GM12878 (cell line): ENCODE results near the gene BAHD1. TPM values are rescaled to one million over a fixed set of nuclear protein-coding genes. Genes with fewer than 3 reads are reported as not detected.

Experiments
- ATAC-seq: fragments of 200-7000 bp; cut with Tn5 transposase; 3 replicates; pipeline ENCODE4 v1.9.1; 2020; ENCODE audit warnings: mild to moderate bottlenecking, moderate library complexity
- BruUV-seq: library from RNA; stranded (reverse); fragments of 400-500 nt; replicated peaks from 2 replicates; lab custom pipeline; 2021; lab: Mats Ljungman, UMichigan
- CTCF ChIA-PET: fragments of 300-600 bp; sonication (Branson Sonifier 250); formaldehyde crosslinking; extraction: SDS; loops from one replicate; lab custom pipeline; 2021; ENCODE audit warnings: inconsistent platforms; lab: Yijun Ruan, JAX
- POLR2A ChIA-PET: fragments of 350-600 bp; formaldehyde crosslinking; extraction: SDS; loops from one replicate; lab custom pipeline; 2021; ENCODE audit warnings: inconsistent platforms; lab: Charles Lee
- RAD21 ChIA-PET: fragments of 300-600 bp; sonication (Branson Sonifier 250); formaldehyde crosslinking; loops from one replicate; lab custom pipeline; 2023; ENCODE audit warnings: antibody characterized with exemption; ENCODE audit not compliant: unreplicated experiment; lab: Charles Lee
- SMC1A ChIA-PET: fragments of 300-600 bp; sonication (Branson Sonifier 250); formaldehyde crosslinking; loops from one replicate; lab custom pipeline; 2023; ENCODE audit not compliant: unreplicated experiment, uncharacterized antibody; lab: Charles Lee
- DNase-seq: peaks from one replicate; pipeline ENCODE4 v3.0.0-alpha.2; 2011; ENCODE audit warnings: low read depth, low spot score
- FAIRE-seq: peaks from 3 replicates; lab custom pipeline; 2011; peaks lifted over from hg19 to GRCh38; lab: Jason Lieb, UNC
- H2AFZ ChIP-seq: 2 replicates; pipeline ENCODE4 v1.6.0; 2011; ENCODE audit warnings: low read depth, low read length, control low read depth; ENCODE audit not compliant: control insufficient read depth
- H3K27ac ChIP-seq: 2 replicates; pipeline ENCODE4 v1.5.1; 2011; ENCODE audit warnings: control low read depth; ENCODE audit not compliant: control insufficient read depth, insufficient read depth
- H3K27me3 ChIP-seq, 2 experiments: replicated peaks in 1 of 2; 2 replicates each; pipeline versions ENCODE4 v1.6.0 to v1.6.1; 2011; ENCODE audit warnings: low read length in 1 of 2; ENCODE audit not compliant: control insufficient read depth in 2 of 2, insufficient read depth in 2 of 2
- H3K36me3 ChIP-seq, 2 experiments: 2 replicates each; pipeline ENCODE4 v1.5.1; 2011; ENCODE audit warnings: low read length in 1 of 2; ENCODE audit not compliant: control insufficient read depth in 2 of 2, insufficient read depth in 2 of 2
- H3K4me1 ChIP-seq: 2 replicates; pipeline ENCODE4 v1.6.1; 2011; ENCODE audit warnings: mild to moderate bottlenecking, low read length, moderate library complexity, mixed read lengths; ENCODE audit not compliant: control insufficient read depth, insufficient read depth
- H3K4me2 ChIP-seq: 2 replicates; pipeline ENCODE4 v1.6.0; 2011; ENCODE audit warnings: control low read depth; ENCODE audit not compliant: control insufficient read depth, insufficient read depth
- H3K4me3 ChIP-seq: fragments of 200-600 bp; sonication (generic); 2 replicates; pipeline ENCODE4 v1.5.1; 2016
- H3K79me2 ChIP-seq: 2 replicates; pipeline ENCODE4 v1.6.0; 2011; ENCODE audit warnings: low read length; ENCODE audit not compliant: control insufficient read depth, insufficient read depth
- H3K9ac ChIP-seq: 2 replicates; pipeline ENCODE4 v1.8.0; 2011; ENCODE audit warnings: low read length, control low read depth, mixed read lengths; ENCODE audit not compliant: control insufficient read depth, insufficient read depth
- H3K9me3 ChIP-seq: replicated peaks from 3 replicates; pipeline ENCODE4 v1.5.1; 2011; ENCODE audit warnings: mild to moderate bottlenecking, low read length; ENCODE audit not compliant: control insufficient read depth, insufficient read depth
- H4K20me1 ChIP-seq: 2 replicates; pipeline ENCODE4 v1.6.0; 2011; ENCODE audit not compliant: control insufficient read depth, insufficient read depth
- ASH2L ChIP-seq: fragments of 300-600, 200-600 bp; sonication (generic); IDR thresholded peaks from 2 replicates; pipeline ENCODE4 v1.6.1; 2017; ENCODE audit warnings: low read depth, mild to moderate bottlenecking, borderline replicate concordance
- BHLHE40 ChIP-seq, 2 experiments: fragments of 450-650 bp in 1 of 2; IDR thresholded peaks; 2 replicates each; pipeline ENCODE4 v1.6.1; 2011 to 2017; ENCODE audit warnings: low read depth in 2 of 2, borderline replicate concordance in 1 of 2, improper control_type of control experiment in 1 of 2, low read length in 1 of 2, mild to moderate bottlenecking in 1 of 2
- BMI1 ChIP-seq: fragments of 450-650 bp; IDR thresholded peaks from 2 replicates; pipeline ENCODE4 v1.6.1; 2016; ENCODE audit warnings: mild to moderate bottlenecking, moderate library complexity, borderline replicate concordance
- CHD4 ChIP-seq: fragments of 200-600 bp; sonication (generic); IDR thresholded peaks from 2 replicates; pipeline ENCODE4 v1.6.1; 2016; ENCODE audit warnings: mild to moderate bottlenecking
- CREB1 ChIP-seq: IDR thresholded peaks from 2 replicates; pipeline ENCODE4 v1.6.1; 2012; ENCODE audit warnings: low read depth, mild to moderate bottlenecking, inconsistent platforms
- HDAC6 ChIP-seq: fragments of 200-600 bp; sonication (generic); IDR thresholded peaks from one replicate; pipeline ENCODE4 v1.8.0; 2017; ENCODE audit warnings: antibody characterized with exemption; ENCODE audit not compliant: unreplicated experiment
- NFIC ChIP-seq: IDR thresholded peaks from 2 replicates; pipeline ENCODE4 v1.6.1; 2012; ENCODE audit warnings: low read depth, mild to moderate bottlenecking, inconsistent platforms, low read length, moderate library complexity
- NFYA ChIP-seq: IDR thresholded peaks from 2 replicates; pipeline ENCODE4 v1.6.1; 2011; ENCODE audit warnings: low read depth, mild to moderate bottlenecking, low read length, improper control_type of control experiment, borderline replicate concordance
- RBBP5 ChIP-seq: fragments of 200-600 bp; sonication (generic); conservative IDR thresholded peaks from 2 replicates; pipeline ENCODE4 v1.6.1; 2016
- SRF ChIP-seq, 2 experiments: IDR thresholded peaks; 2 replicates each; pipeline ENCODE4 v1.6.1; 2011; ENCODE audit warnings: low read depth in 2 of 2, low read length in 2 of 2, mild to moderate bottlenecking in 1 of 2, moderate library complexity in 1 of 2
- TCF3 ChIP-seq: IDR thresholded peaks from 2 replicates; pipeline ENCODE4 v1.6.1; 2012; ENCODE audit warnings: low read depth, mild to moderate bottlenecking, low read length, borderline replicate concordance; ENCODE audit not compliant: insufficient read depth
- YY1 ChIP-seq: IDR thresholded peaks from 2 replicates; pipeline ENCODE4 v1.6.1; 2011; ENCODE audit warnings: low read depth, mild to moderate bottlenecking, low read length
- ZNF622 ChIP-seq: fragments of 450-650 bp; IDR thresholded peaks from 2 replicates; pipeline ENCODE4 v1.6.1; 2017; ENCODE audit warnings: mild to moderate bottlenecking, inconsistent platforms
- WGBS: methylation state at CpG from one replicate; pipeline ENCODE4 v1.1.6; 2016; ENCODE audit warnings: low lambda C conversion rate; ENCODE audit not compliant: insufficient replicate concordance, insufficient coverage; ENCODE audit errors: missing lambda C conversion rate; 5-methylcytosine and 5-hydroxymethylcytosine counted together
- in situ Hi-C: fragments of 300-500 bp; cut with MboI; formaldehyde crosslinking; loops from 9 replicates; pipeline ENCODE4 v1.14.3; 2018; ENCODE audit warnings: mixed read lengths
- intact Hi-C: fragments of 100-400 bp; cut with micrococcal nuclease; formaldehyde crosslinking; loops from one replicate; pipeline ENCODE4 v1.14.2; 2022; ENCODE audit not compliant: unreplicated experiment
- polyA plus RNA-seq, 11 experiments: library from polyadenylated mRNA; depleted of rRNA in 4 of 11; unstranded in 6 of 11; stranded (reverse) in 5 of 11; fragments of >200 nt; fragmentation: Nextera tagmentation in 4 of 11; fragmentation: Illumina TruSeq in 1 of 11; extraction: Ambion mirVana in 4 of 11; extraction: Trizol in 1 of 11; gene quantifications; 1 replicate in 1 of 11; 2 replicates in 10 of 11; pipeline versions ENCODE4 v1.2.1 to v1.2.3, GENCODE V29; 2011 to 2016; ENCODE audit warnings: inconsistent platforms in 2 of 11, missing spikeins in 2 of 11, low read depth in 1 of 11
- total RNA-seq, 4 experiments: library from RNA; depleted of rRNA in 3 of 4; stranded (reverse); fragments of >200 nt in 3 of 4; fragmentation: Illumina TruSeq in 1 of 4; extraction: Trizol in 1 of 4; gene quantifications; 2 replicates each; pipeline versions ENCODE4 v1.2.1 to v1.2.3, GENCODE V29; 2013 to 2021
- TF ChIP-seq, protein P1 (sequence below): IDR thresholded peaks from 2 replicates; pipeline ENCODE4 v1.6.1; 2012; ENCODE audit warnings: low read depth, low read length, improper control_type of control experiment
- TF ChIP-seq, protein P2 (sequence below): IDR thresholded peaks from 2 replicates; pipeline ENCODE4 v1.6.1; 2012; ENCODE audit warnings: low read length, inconsistent platforms
- TF ChIP-seq, protein P3 (sequence below): fragments of 450-650 bp; IDR thresholded peaks from 2 replicates; pipeline ENCODE4 v1.6.1; 2014; ENCODE audit warnings: mild to moderate bottlenecking

Gene BAHD1
- total and polyA plus RNA-seq, 10 of the 15 experiments (the other 5 are each of a cell fraction or from before 2014, with no cell fraction given) = 0.21 to 21.8 (median 5.8) TPM

DNA sequence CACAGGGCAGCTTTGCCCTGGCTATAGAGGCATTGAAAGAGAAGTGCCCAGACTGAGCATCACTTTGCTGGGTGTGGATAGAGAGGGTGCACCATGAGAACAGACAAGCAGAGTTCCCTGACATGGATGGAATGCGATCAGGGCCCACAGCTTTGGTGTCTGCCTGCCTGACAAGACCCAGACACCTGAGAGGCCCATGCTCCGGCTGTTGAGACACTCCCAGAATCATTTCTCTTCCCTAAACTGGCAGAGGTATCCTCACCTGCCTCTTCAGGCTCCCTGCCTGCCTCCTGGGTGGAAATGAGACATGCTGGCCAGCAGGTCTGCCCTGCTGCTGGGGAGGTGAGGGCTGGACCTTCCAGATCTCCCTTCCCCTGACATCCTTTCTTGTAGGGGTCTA lies 19.7 kb downstream of the BAHD1 start:
- Histone ChIP-seq H4K20me1 (no peaks in the 10 kb centered on the region; the same call in 1 of the 2 replicates), H3K9ac (no peak overlapping the region), H3K36me3 (peaks cover 11 to 28% of the 10 kb centered on the region in 2 experiments; a peak in 3 of 4 replicates), H3K9me3 (no peaks in the 10 kb centered on the region), H3K4me3 (no peak overlapping the region), H3K79me2 (peaks cover 7% of the 10 kb centered on the region), H2AFZ (no peak overlapping the region), H3K4me2 (no peak overlapping the region), H3K4me1 (peaks cover 19% of the 10 kb centered on the region), H3K27ac (no peak overlapping the region), H3K27me3 (no peaks in the 10 kb centered on the region)
- ATAC-seq = no peak
- TF ChIP-seq, protein P1, sequence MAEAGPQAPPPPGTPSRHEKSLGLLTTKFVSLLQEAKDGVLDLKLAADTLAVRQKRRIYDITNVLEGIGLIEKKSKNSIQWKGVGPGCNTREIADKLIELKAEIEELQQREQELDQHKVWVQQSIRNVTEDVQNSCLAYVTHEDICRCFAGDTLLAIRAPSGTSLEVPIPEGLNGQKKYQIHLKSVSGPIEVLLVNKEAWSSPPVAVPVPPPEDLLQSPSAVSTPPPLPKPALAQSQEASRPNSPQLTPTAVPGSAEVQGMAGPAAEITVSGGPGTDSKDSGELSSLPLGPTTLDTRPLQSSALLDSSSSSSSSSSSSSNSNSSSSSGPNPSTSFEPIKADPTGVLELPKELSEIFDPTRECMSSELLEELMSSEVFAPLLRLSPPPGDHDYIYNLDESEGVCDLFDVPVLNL = no peak
- TF ChIP-seq YY1 (no peak), BHLHE40 (IDR thresholded peaks at IDR 0.05; ENCODE audit: borderline replicate concordance in 1 of 2, low read depth in 2 of 2, low read length in 1 of 2) (no peak), SRF (IDR thresholded peaks at IDR 0.05; ENCODE audit: low read depth in 2 of 2, low read length in 2 of 2) (no peak), CHD4 (no peak)
- ChIA-PET SMC1A (no interaction called here), POLR2A (interaction anchor here (0.5 to 1.2 kb wide), 2 partner anchors 10 to 22 kb away, joined by 3 read pairs; no protein-coding TSS in a partner anchor), CTCF (no interaction called here), RAD21 (no interaction called here)
- no peak for FAIRE-seq
- no TSS peak for BruUV-seq
- intact Hi-C loops (no loop called here), in situ Hi-C loops (no loop called here)
- no peak for DNase-seq
- WGBS = 100% methylated on average over 2 of the region's 2 CpGs

DNA sequence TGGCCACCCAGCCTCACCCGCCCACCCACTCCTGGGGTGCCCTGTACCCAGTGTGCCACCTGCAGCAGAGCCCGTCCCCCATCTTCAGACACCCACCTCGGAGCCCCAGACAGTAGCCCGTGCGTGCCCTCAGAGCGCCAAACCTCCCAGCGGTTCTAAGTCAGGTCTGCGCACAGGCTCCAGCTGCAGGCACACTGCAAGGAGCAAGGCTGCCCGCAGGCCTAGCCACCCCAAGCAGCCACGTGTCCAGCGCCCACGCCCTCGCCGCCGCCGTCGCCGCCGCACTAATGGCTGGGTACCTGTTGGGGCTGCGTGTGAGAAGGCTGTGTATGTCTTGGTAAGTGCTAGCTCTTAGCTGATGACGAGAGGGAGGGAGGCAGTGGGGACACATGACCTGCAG lies 21.2 kb downstream of the BAHD1 start:
- in situ Hi-C loops = no loop called here
- no peak for TF ChIP-seq NFYA
- TF ChIP-seq ZNF622 = no peak
- TF ChIP-seq ASH2L = no peak
- TF ChIP-seq, protein P2, sequence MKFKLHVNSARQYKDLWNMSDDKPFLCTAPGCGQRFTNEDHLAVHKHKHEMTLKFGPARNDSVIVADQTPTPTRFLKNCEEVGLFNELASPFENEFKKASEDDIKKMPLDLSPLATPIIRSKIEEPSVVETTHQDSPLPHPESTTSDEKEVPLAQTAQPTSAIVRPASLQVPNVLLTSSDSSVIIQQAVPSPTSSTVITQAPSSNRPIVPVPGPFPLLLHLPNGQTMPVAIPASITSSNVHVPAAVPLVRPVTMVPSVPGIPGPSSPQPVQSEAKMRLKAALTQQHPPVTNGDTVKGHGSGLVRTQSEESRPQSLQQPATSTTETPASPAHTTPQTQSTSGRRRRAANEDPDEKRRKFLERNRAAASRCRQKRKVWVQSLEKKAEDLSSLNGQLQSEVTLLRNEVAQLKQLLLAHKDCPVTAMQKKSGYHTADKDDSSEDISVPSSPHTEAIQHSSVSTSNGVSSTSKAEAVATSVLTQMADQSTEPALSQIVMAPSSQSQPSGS = no peak
- TF ChIP-seq BMI1 = no peak
- TF ChIP-seq, protein P3, sequence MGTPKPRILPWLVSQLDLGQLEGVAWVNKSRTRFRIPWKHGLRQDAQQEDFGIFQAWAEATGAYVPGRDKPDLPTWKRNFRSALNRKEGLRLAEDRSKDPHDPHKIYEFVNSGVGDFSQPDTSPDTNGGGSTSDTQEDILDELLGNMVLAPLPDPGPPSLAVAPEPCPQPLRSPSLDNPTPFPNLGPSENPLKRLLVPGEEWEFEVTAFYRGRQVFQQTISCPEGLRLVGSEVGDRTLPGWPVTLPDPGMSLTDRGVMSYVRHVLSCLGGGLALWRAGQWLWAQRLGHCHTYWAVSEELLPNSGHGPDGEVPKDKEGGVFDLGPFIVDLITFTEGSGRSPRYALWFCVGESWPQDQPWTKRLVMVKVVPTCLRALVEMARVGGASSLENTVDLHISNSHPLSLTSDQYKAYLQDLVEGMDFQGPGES = no peak
- TF ChIP-seq NFIC = no peak
- TF ChIP-seq CREB1 = no peak
- TF ChIP-seq TCF3 = no peak
- TF ChIP-seq HDAC6 = no peak
- TF ChIP-seq RBBP5 = no peak

More for the DNA sequence above, 21.2 kb downstream of the BAHD1 start:
- POLR2A ChIA-PET = no interaction called here
- Histone ChIP-seq H3K4me1 (peaks cover 24% of the 10 kb centered on the region), H3K27me3 (no peaks in the 10 kb centered on the region), H3K9ac (no peak overlapping the region), H3K9me3 (no peaks in the 10 kb centered on the region), H3K4me2 (no peak overlapping the region), H2AFZ (no peak overlapping the region), H4K20me1 (no peaks in the 10 kb centered on the region; the same call in 1 of the 2 replicates), H3K4me3 (no peak overlapping the region), H3K79me2 (peaks cover 3% of the 10 kb centered on the region; the same call in 1 of the 2 replicates), H3K36me3 (peaks cover 18 to 32% of the 10 kb centered on the region in 2 experiments), H3K27ac (no peak overlapping the region)
- CTCF ChIA-PET = interaction anchor here (1.2 to 1.4 kb wide), 2 partner anchors 9 to 90 kb away, joined by 3 to 5 read pairs; no protein-coding TSS in a partner anchor
- intact Hi-C loops = no loop called here
- no peak for FAIRE-seq
- ATAC-seq = no peak
- RAD21 ChIA-PET = no interaction called here
- BruUV-seq = no TSS peak
- WGBS = 91% methylated on average over 20 of the region's 21 CpGs
- DNase-seq = no peak
- SMC1A ChIA-PET = interaction anchor here (1.4 to 1.6 kb wide), 2 partner anchors 11 to 19 kb away, joined by 3 to 4 read pairs; no protein-coding TSS in a partner anchor
